Measurements from ENCODE around the gene TMEM253. TPM values are rescaled to one million over a fixed set of nuclear protein-coding genes. Genes with fewer than 3 reads are reported as not detected.

The TMEM253 gene

Small RNA genes within 50 kb of the gene (small RNA-seq; reads per million reads assigned to genes)
- gene RNU6-252P (ENCODE audit: insufficient read depth) = not detected

All from neuronal stem cell (in vitro differentiated cells).